Small intestine (tissue), 7 donors: ENCODE results near the gene SLIT3. TPM values are rescaled to one million over a fixed set of nuclear protein-coding genes. Genes with fewer than 3 reads are reported as not detected.

Experiments used
- DNase-seq, 2 donors: peaks; one replicate each; pipeline versions ENCODE4 v3.0.0 to v3.0.0-alpha.2; 2013
- FAIRE-seq: peaks from 2 replicates; lab custom pipeline; 2012; peaks lifted over from hg19 to GRCh38; lab: Jason Lieb, UNC
- H3K27ac ChIP-seq, 3 donors: one replicate each; pipeline ENCODE4 v1.5.1; 2013; ENCODE audit warnings: low read length in 2 of 3, mild to moderate bottlenecking in 2 of 3, control low read depth in 1 of 3, inconsistent platforms in 1 of 3, low read depth in 1 of 3, moderate library complexity in 1 of 3
- H3K27me3 ChIP-seq, 3 donors: one replicate each; pipeline ENCODE4 v1.6.1; 2013; ENCODE audit warnings: low read length in 3 of 3, inconsistent platforms in 1 of 3; ENCODE audit not compliant: control insufficient read depth in 3 of 3, insufficient read depth in 3 of 3
- H3K36me3 ChIP-seq, 3 donors: one replicate each; pipeline ENCODE4 v1.6.1; 2013; ENCODE audit warnings: low read length in 3 of 3, inconsistent platforms in 1 of 3, low read depth in 1 of 3, mild to moderate bottlenecking in 1 of 3, moderate library complexity in 1 of 3; ENCODE audit not compliant: control insufficient read depth in 3 of 3, insufficient read depth in 2 of 3
- H3K4me1 ChIP-seq, 3 donors: one replicate each; pipeline ENCODE4 v1.6.1; 2013; ENCODE audit warnings: low read length in 2 of 3, inconsistent platforms in 1 of 3, low read depth in 1 of 3, mild to moderate bottlenecking in 1 of 3, moderate library complexity in 1 of 3; ENCODE audit not compliant: control insufficient read depth in 3 of 3, insufficient read depth in 2 of 3
- H3K4me3 ChIP-seq, 3 donors: one replicate each; pipeline ENCODE4 v1.5.1; 2013; ENCODE audit warnings: low read length in 3 of 3, control low read depth in 1 of 3, inconsistent platforms in 1 of 3, low read depth in 1 of 3, mild to moderate bottlenecking in 1 of 3, moderate library complexity in 1 of 3
- H3K9me3 ChIP-seq, 2 donors: one replicate each; pipeline ENCODE4 v1.6.1; 2013; ENCODE audit warnings: low read depth in 1 of 2, low read length in 1 of 2; ENCODE audit not compliant: control insufficient read depth in 2 of 2, insufficient read depth in 1 of 2
- WGBS, 3 donors: extraction: QIAGEN DNeasy Blood & Tissue Kit; methylation state at CpG; one replicate each; pipeline ENCODE4 v1.1.7; 2013; 5-methylcytosine and 5-hydroxymethylcytosine counted together
- polyA plus RNA-seq, 4 donors: library from polyadenylated mRNA; stranded (reverse) in 3 of 4; unstranded in 1 of 4; fragments of 200-250 nt in 3 of 4; fragments of 120-200 nt in 1 of 4; gene quantifications; one replicate each; pipeline versions ENCODE4 v1.2.1 to v1.2.3, GENCODE V29; 2013
- donor health status: healthy with polysubstance abuse.
- donor health status: control.
- donor health status: control.
- donor health status: Bipolar disorder and iron deficiency.
- donor health status: healthy.

Gene SLIT3
- polyA plus RNA-seq, 4 donors = 0.27 to 5.5 (median 5.3) TPM; not detected in 1

GRCh38 chr5:168916852-168917251 lies 384.1 kb downstream of the SLIT3 start:
- DNase-seq (no peak), FAIRE-seq (no peak)
- Histone ChIP-seq H3K9me3 (no peaks in the 10 kb centered on the region), H3K36me3 (no peaks in the 10 kb centered on the region), H3K27me3 (peaks cover 0 to 15% (median 3%) of the 10 kb centered on the region in 3 donors), H3K27ac (no peak overlapping the region), H3K4me3 (no peak overlapping the region), H3K4me1 (no peaks in the 10 kb centered on the region)
- WGBS, 3 donors = 38 to 60% (median 42%) methylated on average over 6 of the region's 6 CpGs

GRCh38 chr5:168916266-168916665 lies 384.7 kb downstream of the SLIT3 start:
- H3K36me3 ChIP-seq = no peaks in the 10 kb centered on the region
- H3K4me1 ChIP-seq = no peaks in the 10 kb centered on the region
- peak in 1 of 2 donors; percentile 33 for DNase-seq
- H3K9me3 ChIP-seq = no peaks in the 10 kb centered on the region
- H3K27me3 ChIP-seq = peaks cover 0 to 15% (median 3%) of the 10 kb centered on the region in 3 donors
- no peak overlapping the region for H3K4me3 ChIP-seq
- WGBS, 3 donors = 19 to 48% (median 37%) methylated on average over 5 of the region's 5 CpGs
- H3K27ac ChIP-seq = no peak overlapping the region
- FAIRE-seq = no peak

GRCh38 chr5:168914491-168914890 lies 386.4 kb downstream of the SLIT3 start:
- WGBS, 3 donors = 67 to 74% (median 68%) methylated on average over 5 of the region's 5 CpGs
- no peak overlapping the region for H3K4me3 ChIP-seq
- no peak for DNase-seq
- H3K27me3 ChIP-seq = peaks cover 0 to 10% (median 0%) of the 10 kb centered on the region in 3 donors
- no peaks in the 10 kb centered on the region for H3K4me1 ChIP-seq
- no peaks in the 10 kb centered on the region for H3K9me3 ChIP-seq
- FAIRE-seq = no peak
- H3K27ac ChIP-seq = no peak overlapping the region
- no peaks in the 10 kb centered on the region for H3K36me3 ChIP-seq

GRCh38 chr5:168910874-168911273 lies 390.1 kb downstream of the SLIT3 start:
- no peak overlapping the region for H3K27ac ChIP-seq
- no peaks in the 10 kb centered on the region for H3K36me3 ChIP-seq
- FAIRE-seq (no peak), DNase-seq (no peak)
- no peak overlapping the region for H3K4me3 ChIP-seq
- H3K27me3 ChIP-seq = peaks cover 0 to 5% (median 0%) of the 10 kb centered on the region in 3 donors
- no peaks in the 10 kb centered on the region for H3K9me3 ChIP-seq
- no peaks in the 10 kb centered on the region for H3K4me1 ChIP-seq
- 73 to 79% (median 77%) methylated on average over 6 of the region's 6 CpGs for WGBS, 3 donors

GRCh38 chr5:168908207-168908606 lies 392.7 kb downstream of the SLIT3 start:
- DNase-seq = no peak
- no peak for FAIRE-seq

GRCh38 chr5:168903061-168903460 lies 397.9 kb downstream of the SLIT3 start:
- H3K4me3 ChIP-seq = no peak overlapping the region
- no peak overlapping the region for H3K27ac ChIP-seq
- no peaks in the 10 kb centered on the region for H3K9me3 ChIP-seq
- no peak for FAIRE-seq
- H3K36me3 ChIP-seq = no peaks in the 10 kb centered on the region
- 67 to 74% (median 73%) methylated on average over 2 of the region's 2 CpGs for WGBS, 3 donors
- H3K4me1 ChIP-seq = no peaks in the 10 kb centered on the region
- DNase-seq = no peak
- no peaks in the 10 kb centered on the region for H3K27me3 ChIP-seq

More at GRCh38 chr5:168908207-168908606, 392.7 kb downstream of the SLIT3 start:
- Histone ChIP-seq H3K27ac (no peak overlapping the region), H3K27me3 (peaks cover 0 to 2% (median 0%) of the 10 kb centered on the region in 3 donors), H3K9me3 (no peaks in the 10 kb centered on the region), H3K4me1 (no peaks in the 10 kb centered on the region), H3K36me3 (no peaks in the 10 kb centered on the region), H3K4me3 (no peak overlapping the region)
- WGBS, 3 donors = 59 to 69% (median 62%) methylated on average over 9 of the region's 9 CpGs

- Histone ChIP-seq H3K27ac (no peak overlapping the region), H3K36me3 (no peaks in the 10 kb centered on the region), H3K27me3 (no peaks in the 10 kb centered on the region), H3K4me3 (no peak overlapping the region), H3K4me1 (no peaks in the 10 kb centered on the region), H3K9me3 (no peaks in the 10 kb centered on the region)
- 71 to 87% (median 81%) methylated on average over 3 of the region's 3 CpGs for WGBS, 3 donors
- DNase-seq (no peak), FAIRE-seq (no peak)
These were observed 401.3 kb downstream of the SLIT3 start for GRCh38 chr5:168899673-168900072.

- H3K4me1 ChIP-seq = no peaks in the 10 kb centered on the region
- FAIRE-seq (no peak), DNase-seq (no peak)
- H3K27me3 ChIP-seq = no peaks in the 10 kb centered on the region
- 80 to 87% (median 83%) methylated on average over 4 of the region's 4 CpGs for WGBS, 3 donors
- H3K27ac ChIP-seq = no peak overlapping the region
- H3K4me3 ChIP-seq = no peak overlapping the region
- no peaks in the 10 kb centered on the region for H3K36me3 ChIP-seq
- no peaks in the 10 kb centered on the region for H3K9me3 ChIP-seq
These were observed 401.7 kb downstream of the SLIT3 start for GRCh38 chr5:168899264-168899663.

- Histone ChIP-seq H3K27me3 (no peaks in the 10 kb centered on the region), H3K27ac (no peak overlapping the region), H3K4me1 (no peaks in the 10 kb centered on the region), H3K36me3 (no peaks in the 10 kb centered on the region), H3K4me3 (no peak overlapping the region), H3K9me3 (no peaks in the 10 kb centered on the region)
- FAIRE-seq = no peak
- no peak for DNase-seq
- 48 to 58% (median 51%) methylated on average over 7 of the region's 7 CpGs for WGBS, 3 donors
These were observed 402.6 kb downstream of the SLIT3 start for GRCh38 chr5:168898247-168898911.
